Heart left ventricle (tissue), 16 donors: ENCODE results near the gene DEPDC5. TPM values are rescaled to one million over a fixed set of nuclear protein-coding genes. Genes with fewer than 3 reads are reported as not detected.

ENCODE experiments used
- ATAC-seq, 4 donors: fragments of 200-7000 bp; cut with Tn5 transposase; one replicate each; pipeline ENCODE4 v1.9.1; 2020 to 2022; ENCODE audit warnings: moderate library complexity in 4 of 4, mild to moderate bottlenecking in 3 of 4, moderate number of reproducible peaks in 1 of 4
- DNase-seq, 5 donors: peaks; one replicate each; pipeline ENCODE4 v3.0.0-alpha.2; 2020
- H3K27ac ChIP-seq, 12 donors: fragments of 200-600 bp; sonication (generic) in 4 of 12; one replicate each; pipeline versions ENCODE4 v1.5.0 to v1.8.0; 2016 to 2022; ENCODE audit warnings: mild to moderate bottlenecking in 2 of 12
- H3K27me3 ChIP-seq, 9 donors: fragments of 200-600 bp; sonication (generic) in 2 of 9; one replicate each; pipeline versions ENCODE4 v1.5.1 to v1.8.0; 2016 to 2022; ENCODE audit warnings: mild to moderate bottlenecking in 3 of 9
- H3K36me3 ChIP-seq, 9 donors: fragments of 200-600 bp; sonication (generic) in 2 of 9; one replicate each; pipeline versions ENCODE4 v1.5.0 to v1.8.0; 2018 to 2022; ENCODE audit warnings: mild to moderate bottlenecking in 2 of 9
- H3K4me1 ChIP-seq, 12 donors: fragments of 200-600 bp; sonication (generic) in 4 of 12; one replicate each; pipeline versions ENCODE4 v1.5.0 to v1.8.0; 2016 to 2022; ENCODE audit warnings: mild to moderate bottlenecking in 3 of 12
- H3K4me3 ChIP-seq, 12 donors: fragments of 200-600 bp; sonication (generic) in 4 of 12; one replicate each; pipeline versions ENCODE4 v1.5.0 to v1.8.0; 2017 to 2022; ENCODE audit warnings: mild to moderate bottlenecking in 9 of 12, moderate library complexity in 4 of 12
- H3K9me3 ChIP-seq, 12 donors: fragments of 200-600 bp; sonication (generic) in 4 of 12; one replicate each; pipeline versions ENCODE4 v1.5.0 to v1.8.0; 2016 to 2022; ENCODE audit warnings: mild to moderate bottlenecking in 1 of 12
- CTCF ChIP-seq, 12 donors: fragments of 200-600 bp; sonication (generic) in 4 of 12; IDR thresholded peaks; one replicate each; pipeline versions ENCODE4 v1.5.0 to v1.8.0; 2018 to 2022; ENCODE audit warnings: antibody characterized with exemption in 12 of 12, mild to moderate bottlenecking in 5 of 12
- POLR2A ChIP-seq, 2 donors: fragments of 450-650 bp; IDR thresholded peaks; one replicate each; pipeline ENCODE4 v1.6.1; 2017; ENCODE audit warnings: antibody characterized with exemption in 2 of 2, mild to moderate bottlenecking in 2 of 2, moderate library complexity in 2 of 2
- WGBS, 4 donors: extraction: QIAGEN DNeasy Blood & Tissue Kit in 2 of 4; methylation state at CpG; one replicate each; pipeline versions ENCODE4 v1.1.5 to v1.1.7; 2013 to 2018; 5-methylcytosine and 5-hydroxymethylcytosine counted together
- intact Hi-C, 10 donors: fragments of 100-400 bp; cut with DNase I; formaldehyde crosslinking; loops; one replicate each; pipeline versions ENCODE4 v1.11.1 to v1.14.2; 2022
- polyA plus RNA-seq, 2 donors: library from polyadenylated mRNA; stranded (reverse); fragments of 200-250 nt; gene quantifications; one replicate each; pipeline ENCODE4 v1.2.3, GENCODE V29; 2013
- total RNA-seq, 9 donors: library from RNA; depleted of rRNA in 2 of 9; stranded (reverse); fragments of >200 nt in 2 of 9; fragmentation: NEBNext Ultra II Directional in 3 of 9; extraction: Animal tissue kit (Norgen Biotek cat#: 25700) in 3 of 9; gene quantifications; one replicate each; pipeline versions ENCODE4 v1.1.0 to v1.2.4, GENCODE V29; 2016 to 2023
- donor health status: ischemic (EF 13 %, LVEDD 7.1; RV severe dilation, severe dysfunction).
- donor health status: healthy with polysubstance abuse.
- donor health status: DM: no; HTN: yes; CAD: no.
- donor health status: DM: no; HTN: no; CAD: no.
- donor health status: ischemic (EF 25% LVEDD 6.9; RV normal size, moderate dysfunction).
- donor health status: ischemic (EF 25% LVEDD 5.7; RV mildly dilated, moderate dysfunction).
- donor health status: healthy.
- donor health status: DM: yes; HTN: yes; CAD: no.
- donor health status: ischemic (EF 35%, LVEDD 5.7; RV mildly dilated, moderate dysfunction).
- donor health status: nonischemic (EF 11% LVEDD 7.7; RV severe dilation, severe dysfunction).
- donor health status: DM: yes; HTN: yes; CAD: no.
- donor health status: PGD.
- donor health status: ischemic (EF 29% LVEDD 5.4; RV normal size, mild dysfunction).
- donor health status: nonischemic (EF 23%, LVEDD 6.1; RV moderate dilation, normal function).

DEPDC5 gene
- total and polyA plus RNA-seq, 11 donors: 5.7 to 21.4 (median 10.4) TPM

GRCh38 chr22:31846161-31847115 lies 92.6 kb downstream of the DEPDC5 start:
- TF ChIP-seq CTCF (IDR thresholded peaks at IDR 0.05) (peak in 2 of 12 donors; percentile 9 to 16), POLR2A (IDR thresholded peaks at IDR 0.05) (no peak)
- DNase-seq (no peak), ATAC-seq (no peak)
- H3K4me3 ChIP-seq: no peak overlapping the region
- no peaks in the 10 kb centered on the region for H3K9me3 ChIP-seq
- intact Hi-C loops: no loop called here
- 85 to 90% (median 88%) methylated on average over 6 of the region's 6 CpGs for WGBS, 4 donors
- H3K27me3 ChIP-seq: no peaks in the 10 kb centered on the region
- H3K4me1 ChIP-seq: peaks cover 0 to 5% (median 0%) of the 10 kb centered on the region in 12 donors
- H3K36me3 ChIP-seq: peaks cover 0 to 100% (median 88%) of the 10 kb centered on the region in 9 donors
- no peak overlapping the region for H3K27ac ChIP-seq

GRCh38 chr22:31848411-31848810 lies 94.6 kb downstream of the DEPDC5 start:
- peaks cover 0 to 96% (median 73%) of the 10 kb centered on the region in 9 donors for H3K36me3 ChIP-seq
- DNase-seq (no peak), ATAC-seq (no peak)
- 97 to 100% (median 98%) methylated on average over 1 of the region's 1 CpG; no CpG with 5 or more reads in 1 of the 4 donors for WGBS, 4 donors
- TF ChIP-seq POLR2A (IDR thresholded peaks at IDR 0.05) (no peak), CTCF (IDR thresholded peaks at IDR 0.05) (no peak)
- intact Hi-C loops: no loop called here
- no peaks in the 10 kb centered on the region for H3K27me3 ChIP-seq
- H3K27ac ChIP-seq: no peak overlapping the region
- peaks cover 0 to 5% (median 0%) of the 10 kb centered on the region in 12 donors for H3K4me1 ChIP-seq
- H3K4me3 ChIP-seq: no peak overlapping the region
- H3K9me3 ChIP-seq: no peaks in the 10 kb centered on the region

GRCh38 chr22:31850135-31850534 lies 96.3 kb downstream of the DEPDC5 start:
- intact Hi-C loops: loop anchor here in 1 of 10 donors (10.0 kb wide), 1 partner anchor 105 kb away; no protein-coding TSS in a partner anchor
- no peaks in the 10 kb centered on the region for H3K9me3 ChIP-seq
- ATAC-seq (no peak), DNase-seq (no peak)
- H3K27me3 ChIP-seq: no peaks in the 10 kb centered on the region
- TF ChIP-seq POLR2A (IDR thresholded peaks at IDR 0.05) (no peak), CTCF (IDR thresholded peaks at IDR 0.05) (no peak)
- 65 to 74% (median 71%) methylated on average over 3 of the region's 3 CpGs for WGBS, 4 donors
- H3K4me3 ChIP-seq: no peak overlapping the region
- H3K4me1 ChIP-seq: peaks cover 0 to 5% (median 0%) of the 10 kb centered on the region in 12 donors
- H3K36me3 ChIP-seq: peaks cover 0 to 91% (median 72%) of the 10 kb centered on the region in 9 donors
- no peak overlapping the region for H3K27ac ChIP-seq

GRCh38 chr22:31852691-31853421 lies 99.0 kb downstream of the DEPDC5 start:
- no peak for TF ChIP-seq POLR2A (IDR thresholded peaks at IDR 0.05)
- no peak for TF ChIP-seq CTCF (IDR thresholded peaks at IDR 0.05)
- Histone ChIP-seq H3K4me3 (no peak overlapping the region), H3K36me3 (peaks cover 0 to 87% (median 67%) of the 10 kb centered on the region in 9 donors), H3K9me3 (no peaks in the 10 kb centered on the region), H3K27me3 (no peaks in the 10 kb centered on the region), H3K27ac (no peak overlapping the region), H3K4me1 (peaks cover 0 to 5% (median 0%) of the 10 kb centered on the region in 12 donors)
- DNase-seq (no peak), ATAC-seq (no peak)
- intact Hi-C loops: loop anchor here in 1 of 10 donors (10.0 kb wide), 1 partner anchor 102 kb away; no protein-coding TSS in a partner anchor
- 87 to 91% (median 88%) methylated on average over 9 of the region's 9 CpGs for WGBS, 4 donors
